GM23338 (cell line): ENCODE results near the gene SYNE1. TPM values are rescaled to one million over a fixed set of nuclear protein-coding genes. Genes with fewer than 3 reads are reported as not detected.

Experiments used
- ATAC-seq: fragments of 200-7000 bp; cut with Tn5 transposase; 3 replicates; pipeline ENCODE4 v1.9.1; 2020
- DNase-seq: peaks from one replicate; pipeline ENCODE4 v3.0.0-alpha.2; 2015; ENCODE audit warnings: low spot score
- H2AFZ ChIP-seq: fragments of 200-600 bp; sonication (generic); 2 replicates; pipeline ENCODE4 v1.8.0; 2016; ENCODE audit warnings: antibody characterized with exemption, mild to moderate bottlenecking, moderate library complexity
- H3F3A ChIP-seq: fragments of 200-600 bp; sonication (generic); replicated peaks from 2 replicates; pipeline ENCODE4 v1.8.0; 2017; ENCODE audit warnings: antibody characterized with exemption, mixed run types, low read depth
- H3K27ac ChIP-seq: fragments of 200-600 bp; sonication (generic); 2 replicates; pipeline ENCODE4 v1.6.1; 2016; ENCODE audit warnings: low read depth
- H3K27me3 ChIP-seq: fragments of 200-600 bp; sonication (generic); 2 replicates; pipeline ENCODE4 v1.8.0; 2016; ENCODE audit warnings: mild to moderate bottlenecking, mixed run types, moderate library complexity; ENCODE audit not compliant: insufficient read depth
- H3K36me3 ChIP-seq: fragments of 200-600 bp; sonication (generic); 2 replicates; pipeline ENCODE4 v1.8.0; 2016; ENCODE audit warnings: mild to moderate bottlenecking; ENCODE audit not compliant: insufficient read depth
- H3K4me1 ChIP-seq: fragments of 200-600 bp; sonication (generic); 2 replicates; pipeline ENCODE4 v1.8.0; 2016; ENCODE audit warnings: mild to moderate bottlenecking, moderate library complexity; ENCODE audit not compliant: insufficient read depth
- H3K4me2 ChIP-seq: fragments of 200-600 bp; sonication (generic); 2 replicates; pipeline ENCODE4 v1.7.1; 2017; ENCODE audit warnings: mixed run types
- H3K4me3 ChIP-seq: fragments of 200-600 bp; sonication (generic); 2 replicates; pipeline ENCODE4 v1.6.1; 2016; ENCODE audit warnings: mixed run types
- H3K79me2 ChIP-seq: fragments of 200-600 bp; sonication (generic); replicated peaks from 2 replicates; pipeline ENCODE4 v1.8.0; 2017; ENCODE audit warnings: mild to moderate bottlenecking; ENCODE audit not compliant: insufficient read depth
- H3K9me2 ChIP-seq: fragments of 200-600 bp; sonication (generic); 2 replicates; pipeline ENCODE4 v1.8.0; 2017; ENCODE audit not compliant: insufficient read depth
- H4K20me1 ChIP-seq: fragments of 200-600 bp; sonication (generic); replicated peaks from 2 replicates; pipeline ENCODE4 v1.8.0; 2017; ENCODE audit warnings: mild to moderate bottlenecking; ENCODE audit not compliant: insufficient read depth
- H3K27ac Mint-ChIP-seq: 2 replicates; pipeline ENCODE4 v1.8.0; 2020; ENCODE audit warnings: inconsistent platforms, mild to moderate bottlenecking, moderate library complexity, mixed read lengths
- H3K27me3 Mint-ChIP-seq: 3 replicates; pipeline ENCODE4 v1.8.0; 2022; ENCODE audit warnings: low read depth, mild to moderate bottlenecking, moderate library complexity, mixed read lengths, inconsistent platforms; ENCODE audit not compliant: insufficient read depth, poor library complexity
- H3K36me3 Mint-ChIP-seq: 3 replicates; pipeline ENCODE4 v1.8.0; 2021; ENCODE audit warnings: low read depth, mild to moderate bottlenecking, inconsistent platforms, moderate library complexity, mixed read lengths
- H3K4me1 Mint-ChIP-seq: 3 replicates; pipeline ENCODE4 v1.8.0; 2020; ENCODE audit warnings: mild to moderate bottlenecking, inconsistent platforms, mixed read lengths
- H3K4me3 Mint-ChIP-seq: 3 replicates; pipeline ENCODE4 v1.8.0; 2021; ENCODE audit warnings: moderate library complexity, mild to moderate bottlenecking, inconsistent platforms, mixed read lengths
- H3K9me3 Mint-ChIP-seq: 3 replicates; pipeline ENCODE4 v1.8.0; 2020; ENCODE audit warnings: moderate library complexity, mild to moderate bottlenecking, inconsistent platforms, mixed read lengths
- EZH2 ChIP-seq: fragments of 200-600 bp; sonication (generic); IDR thresholded peaks from one replicate; pipeline ENCODE4 v1.8.0; 2017; ENCODE audit warnings: antibody characterized with exemption, mild to moderate bottlenecking, low read depth; ENCODE audit not compliant: unreplicated experiment
- EZH2phosphoT487 ChIP-seq: fragments of 200-600 bp; sonication (generic); IDR thresholded peaks from one replicate; pipeline ENCODE4 v1.8.1; 2018; ENCODE audit warnings: antibody characterized with exemption; ENCODE audit not compliant: unreplicated experiment
- NANOG ChIP-seq: IDR thresholded peaks from 2 replicates; pipeline ENCODE4 v1.6.1; 2016; ENCODE audit warnings: antibody characterized with exemption, borderline replicate concordance
- ZNF331 ChIP-seq: fragments of 250-450 bp; sonication (Bioruptor Pico); IDR thresholded peaks from 2 replicates; pipeline ENCODE4 v1.5.0; 2020; ENCODE audit warnings: low read depth, mild to moderate bottlenecking, moderate library complexity
- polyA plus RNA-seq: library from polyadenylated mRNA; unstranded; fragments of >200 nt; fragmentation: Nextera tagmentation; extraction: Ambion mirVana; gene quantifications from 2 replicates; pipeline ENCODE4 v1.2.1, GENCODE V29; 2016
- total RNA-seq: library from RNA; depleted of rRNA; stranded (reverse); fragments of >200 nt; shearing (Covaris generic); gene quantifications from 2 replicates; pipeline ENCODE4 v1.2.3, GENCODE V29; 2014
- TF ChIP-seq, protein P1 (sequence below): IDR thresholded peaks from one replicate; pipeline ENCODE4 v1.6.1; 2018; ENCODE audit warnings: antibody characterized with exemption; ENCODE audit not compliant: unreplicated experiment
- TF ChIP-seq, protein P2 (sequence below): fragments of 250-450 bp; sonication (Bioruptor Pico); IDR thresholded peaks from 2 replicates; pipeline ENCODE4 v1.5.0; 2020; ENCODE audit warnings: mild to moderate bottlenecking, moderate library complexity

Gene SYNE1
- total and polyA plus RNA-seq, 2 experiments from 2014 or later: 3.9 to 13.6 TPM

DNA sequence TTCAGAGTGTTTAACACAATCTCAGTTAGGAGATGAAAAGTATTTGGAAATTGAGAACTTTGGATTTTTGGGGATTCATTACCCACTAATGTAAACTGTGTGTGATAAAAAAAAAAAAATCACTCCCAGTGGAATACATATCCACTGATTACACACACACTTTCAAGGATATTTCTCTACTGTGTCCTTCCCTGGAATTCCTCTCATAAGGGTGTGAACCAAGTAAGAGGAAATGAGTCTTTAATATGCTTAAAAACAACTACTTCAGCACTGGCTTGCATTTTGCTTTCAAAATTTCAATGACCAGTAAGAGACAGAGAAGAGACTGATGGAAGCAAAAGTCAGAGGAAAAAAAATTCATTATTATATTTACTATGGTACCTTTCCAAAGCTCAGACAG is 36.1 kb upstream of the SYNE1 start:
- no peak overlapping the region for H2AFZ ChIP-seq

More for the DNA sequence above, 36.1 kb upstream of the SYNE1 start:
- Histone ChIP-seq H3K36me3 (no peaks in the 10 kb centered on the region), H3K4me2 (no peak overlapping the region), H3K79me2 (no peaks in the 10 kb centered on the region), H3F3A (no peaks in the 10 kb centered on the region), H3K27ac (no peak overlapping the region), H4K20me1 (no peaks in the 10 kb centered on the region), H3K4me3 (no peak overlapping the region), H3K27me3 (no peaks in the 10 kb centered on the region), H3K4me1 (peaks cover 6% of the 10 kb centered on the region), H3K9me2 (no peaks in the 10 kb centered on the region)
- Mint-ChIP-seq H3K4me3 (no peak overlapping the region), H3K9me3 (no peaks in the 10 kb centered on the region; the same call in 2 of the 3 replicates), H3K27me3 (peaks cover 2% of the 10 kb centered on the region), H3K27ac (no peak overlapping the region), H3K36me3 (no peaks in the 10 kb centered on the region), H3K4me1 (peaks cover 4% of the 10 kb centered on the region; the same call in 1 of the 3 replicates)
- ATAC-seq (no peak), DNase-seq (no peak)
- TF ChIP-seq ZNF331 (no peak), EZH2 (no peak), NANOG (no peak), EZH2phosphoT487 (no peak)
- TF ChIP-seq, protein P1, sequence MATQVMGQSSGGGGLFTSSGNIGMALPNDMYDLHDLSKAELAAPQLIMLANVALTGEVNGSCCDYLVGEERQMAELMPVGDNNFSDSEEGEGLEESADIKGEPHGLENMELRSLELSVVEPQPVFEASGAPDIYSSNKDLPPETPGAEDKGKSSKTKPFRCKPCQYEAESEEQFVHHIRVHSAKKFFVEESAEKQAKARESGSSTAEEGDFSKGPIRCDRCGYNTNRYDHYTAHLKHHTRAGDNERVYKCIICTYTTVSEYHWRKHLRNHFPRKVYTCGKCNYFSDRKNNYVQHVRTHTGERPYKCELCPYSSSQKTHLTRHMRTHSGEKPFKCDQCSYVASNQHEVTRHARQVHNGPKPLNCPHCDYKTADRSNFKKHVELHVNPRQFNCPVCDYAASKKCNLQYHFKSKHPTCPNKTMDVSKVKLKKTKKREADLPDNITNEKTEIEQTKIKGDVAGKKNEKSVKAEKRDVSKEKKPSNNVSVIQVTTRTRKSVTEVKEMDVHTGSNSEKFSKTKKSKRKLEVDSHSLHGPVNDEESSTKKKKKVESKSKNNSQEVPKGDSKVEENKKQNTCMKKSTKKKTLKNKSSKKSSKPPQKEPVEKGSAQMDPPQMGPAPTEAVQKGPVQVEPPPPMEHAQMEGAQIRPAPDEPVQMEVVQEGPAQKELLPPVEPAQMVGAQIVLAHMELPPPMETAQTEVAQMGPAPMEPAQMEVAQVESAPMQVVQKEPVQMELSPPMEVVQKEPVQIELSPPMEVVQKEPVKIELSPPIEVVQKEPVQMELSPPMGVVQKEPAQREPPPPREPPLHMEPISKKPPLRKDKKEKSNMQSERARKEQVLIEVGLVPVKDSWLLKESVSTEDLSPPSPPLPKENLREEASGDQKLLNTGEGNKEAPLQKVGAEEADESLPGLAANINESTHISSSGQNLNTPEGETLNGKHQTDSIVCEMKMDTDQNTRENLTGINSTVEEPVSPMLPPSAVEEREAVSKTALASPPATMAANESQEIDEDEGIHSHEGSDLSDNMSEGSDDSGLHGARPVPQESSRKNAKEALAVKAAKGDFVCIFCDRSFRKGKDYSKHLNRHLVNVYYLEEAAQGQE: no peak
- TF ChIP-seq, protein P2, sequence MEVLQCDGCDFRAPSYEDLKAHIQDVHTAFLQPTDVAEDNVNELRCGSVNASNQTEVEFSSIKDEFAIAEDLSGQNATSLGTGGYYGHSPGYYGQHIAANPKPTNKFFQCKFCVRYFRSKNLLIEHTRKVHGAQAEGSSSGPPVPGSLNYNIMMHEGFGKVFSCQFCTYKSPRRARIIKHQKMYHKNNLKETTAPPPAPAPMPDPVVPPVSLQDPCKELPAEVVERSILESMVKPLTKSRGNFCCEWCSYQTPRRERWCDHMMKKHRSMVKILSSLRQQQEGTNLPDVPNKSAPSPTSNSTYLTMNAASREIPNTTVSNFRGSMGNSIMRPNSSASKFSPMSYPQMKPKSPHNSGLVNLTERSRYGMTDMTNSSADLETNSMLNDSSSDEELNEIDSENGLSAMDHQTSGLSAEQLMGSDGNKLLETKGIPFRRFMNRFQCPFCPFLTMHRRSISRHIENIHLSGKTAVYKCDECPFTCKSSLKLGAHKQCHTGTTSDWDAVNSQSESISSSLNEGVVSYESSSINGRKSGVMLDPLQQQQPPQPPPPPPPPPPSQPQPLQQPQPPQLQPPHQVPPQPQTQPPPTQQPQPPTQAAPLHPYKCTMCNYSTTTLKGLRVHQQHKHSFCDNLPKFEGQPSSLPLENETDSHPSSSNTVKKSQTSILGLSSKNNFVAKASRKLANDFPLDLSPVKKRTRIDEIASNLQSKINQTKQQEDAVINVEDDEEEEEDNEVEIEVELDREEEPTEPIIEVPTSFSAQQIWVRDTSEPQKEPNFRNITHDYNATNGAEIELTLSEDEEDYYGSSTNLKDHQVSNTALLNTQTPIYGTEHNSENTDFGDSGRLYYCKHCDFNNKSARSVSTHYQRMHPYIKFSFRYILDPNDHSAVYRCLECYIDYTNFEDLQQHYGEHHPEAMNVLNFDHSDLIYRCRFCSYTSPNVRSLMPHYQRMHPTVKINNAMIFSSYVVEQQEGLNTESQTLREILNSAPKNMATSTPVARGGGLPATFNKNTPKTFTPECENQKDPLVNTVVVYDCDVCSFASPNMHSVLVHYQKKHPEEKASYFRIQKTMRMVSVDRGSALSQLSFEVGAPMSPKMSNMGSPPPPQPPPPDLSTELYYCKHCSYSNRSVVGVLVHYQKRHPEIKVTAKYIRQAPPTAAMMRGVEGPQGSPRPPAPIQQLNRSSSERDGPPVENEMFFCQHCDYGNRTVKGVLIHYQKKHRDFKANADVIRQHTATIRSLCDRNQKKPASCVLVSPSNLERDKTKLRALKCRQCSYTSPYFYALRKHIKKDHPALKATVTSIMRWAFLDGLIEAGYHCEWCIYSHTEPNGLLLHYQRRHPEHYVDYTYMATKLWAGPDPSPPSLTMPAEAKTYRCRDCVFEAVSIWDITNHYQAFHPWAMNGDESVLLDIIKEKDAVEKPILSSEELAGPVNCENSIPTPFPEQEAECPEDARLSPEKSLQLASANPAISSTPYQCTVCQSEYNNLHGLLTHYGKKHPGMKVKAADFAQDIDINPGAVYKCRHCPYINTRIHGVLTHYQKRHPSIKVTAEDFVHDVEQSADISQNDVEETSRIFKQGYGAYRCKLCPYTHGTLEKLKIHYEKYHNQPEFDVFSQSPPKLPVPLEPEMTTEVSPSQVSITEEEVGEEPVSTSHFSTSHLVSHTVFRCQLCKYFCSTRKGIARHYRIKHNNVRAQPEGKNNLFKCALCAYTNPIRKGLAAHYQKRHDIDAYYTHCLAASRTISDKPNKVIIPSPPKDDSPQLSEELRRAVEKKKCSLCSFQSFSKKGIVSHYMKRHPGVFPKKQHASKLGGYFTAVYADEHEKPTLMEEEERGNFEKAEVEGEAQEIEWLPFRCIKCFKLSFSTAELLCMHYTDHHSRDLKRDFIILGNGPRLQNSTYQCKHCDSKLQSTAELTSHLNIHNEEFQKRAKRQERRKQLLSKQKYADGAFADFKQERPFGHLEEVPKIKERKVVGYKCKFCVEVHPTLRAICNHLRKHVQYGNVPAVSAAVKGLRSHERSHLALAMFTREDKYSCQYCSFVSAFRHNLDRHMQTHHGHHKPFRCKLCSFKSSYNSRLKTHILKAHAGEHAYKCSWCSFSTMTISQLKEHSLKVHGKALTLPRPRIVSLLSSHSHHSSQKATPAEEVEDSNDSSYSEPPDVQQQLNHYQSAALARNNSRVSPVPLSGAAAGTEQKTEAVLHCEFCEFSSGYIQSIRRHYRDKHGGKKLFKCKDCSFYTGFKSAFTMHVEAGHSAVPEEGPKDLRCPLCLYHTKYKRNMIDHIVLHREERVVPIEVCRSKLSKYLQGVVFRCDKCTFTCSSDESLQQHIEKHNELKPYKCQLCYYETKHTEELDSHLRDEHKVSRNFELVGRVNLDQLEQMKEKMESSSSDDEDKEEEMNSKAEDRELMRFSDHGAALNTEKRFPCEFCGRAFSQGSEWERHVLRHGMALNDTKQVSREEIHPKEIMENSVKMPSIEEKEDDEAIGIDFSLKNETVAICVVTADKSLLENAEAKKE (CRISPR knock-in tag): no peak
